ENCODE results near the gene SERPINB6. TPM values are rescaled to one million over a fixed set of nuclear protein-coding genes. Genes with fewer than 3 reads are reported as not detected.
"Not testable (repeated sequence)": the region's sequence is repeated elsewhere in the genome, so short reads cannot be mapped to it uniquely, and the experiment has no call there.

Gene SERPINB6
- total and polyA plus RNA-seq, 2 experiments from 2014 or later, result 95.7 to 149 TPM

DNA sequence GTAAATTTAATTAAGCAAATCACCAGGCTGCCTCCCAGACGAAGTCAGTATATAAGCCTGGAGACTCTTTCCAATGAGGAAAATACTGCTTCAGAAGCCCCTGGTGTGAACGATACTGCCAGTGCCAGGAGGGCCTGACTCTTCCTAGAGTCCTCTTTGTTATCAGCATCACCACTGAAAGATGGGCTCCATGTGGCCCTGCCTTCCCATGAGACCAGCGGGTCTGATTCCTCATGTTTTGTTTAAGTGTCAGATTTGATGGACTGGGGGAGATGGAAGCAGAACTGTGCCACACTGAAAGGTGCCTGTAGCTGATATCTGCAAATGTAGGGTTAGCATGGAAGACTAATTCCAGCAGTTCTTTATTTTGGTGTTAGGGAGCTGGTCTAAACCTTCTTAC lies 36.2 kb upstream of the SERPINB6 start:
- DNase-seq, result no peak
- no peaks in the 10 kb centered on the region for H3F3A ChIP-seq (ENCODE audit: insufficient read depth)
- no peaks in the 10 kb centered on the region for H3K4me1 ChIP-seq (ENCODE audit: insufficient read depth)
- H3K27me3 ChIP-seq (replicated peaks; ENCODE audit: insufficient read depth), result no peaks in the 10 kb centered on the region
- peaks cover 35% of the 10 kb centered on the region for H3K36me3 ChIP-seq (ENCODE audit: low read depth)
- no peaks in the 10 kb centered on the region for H3K9me3 ChIP-seq (ENCODE audit: low read depth)
- H3K9me2 ChIP-seq (ENCODE audit: insufficient read depth), result no peaks in the 10 kb centered on the region
- no peak overlapping the region for H3K9ac ChIP-seq
- no peak overlapping the region for H3K4me3 ChIP-seq
- H3K79me2 ChIP-seq (ENCODE audit: insufficient read depth), result no peaks in the 10 kb centered on the region
- in situ Hi-C loops (cut with MboI), result no loop called here
- H2AFZ ChIP-seq, result no peak overlapping the region
- no peaks in the 10 kb centered on the region for H4K20me1 ChIP-seq (ENCODE audit: insufficient read depth)
- TF ChIP-seq EZH2 (IDR thresholded peaks at IDR 0.05; ENCODE audit: insufficient read depth, poor library complexity, severe bottlenecking), result no peak
- whole genome bisulfite sequencing, 2 experiments (ENCODE audit: low coverage in 1 of 2, low lambda C conversion rate in 2 of 2, missing lambda C conversion rate in 2 of 2), result 95 to 98% methylated on average over 3 of the region's 3 CpGs
- H3K4me2 ChIP-seq (ENCODE audit: unreplicated experiment), result no peak overlapping the region
- no peak overlapping the region for H3K27ac ChIP-seq

DNA sequence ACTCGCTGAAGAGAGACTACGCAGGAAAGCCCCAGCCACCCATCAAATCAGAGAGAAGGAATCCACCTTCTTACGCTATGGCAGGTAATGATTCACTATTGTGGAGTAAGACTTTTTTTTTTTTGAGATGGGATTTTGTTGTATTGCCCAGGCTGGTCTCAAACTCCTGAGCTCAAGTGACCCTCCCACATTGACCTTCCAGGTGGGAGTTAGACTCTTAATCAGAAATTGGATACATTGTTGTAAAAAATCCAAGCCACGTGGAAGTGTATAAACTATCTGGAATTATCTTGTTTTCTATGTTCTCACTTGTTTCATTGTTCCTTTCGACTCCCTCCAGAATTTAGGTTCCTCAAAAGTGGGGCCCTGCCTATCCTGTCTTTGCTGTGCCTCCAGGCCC lies 35.1 kb upstream of the SERPINB6 start:
- TF ChIP-seq EZH2phosphoT487 (IDR thresholded peaks at IDR 0.05; ENCODE audit: insufficient read depth, low read depth), result no peak
- TF ChIP-seq EZH2 (IDR thresholded peaks at IDR 0.05; ENCODE audit: insufficient read depth, poor library complexity, severe bottlenecking), result no peak
- in situ Hi-C loops (cut with MboI), result no loop called here
- WGBS, 2 experiments (ENCODE audit: low coverage in 1 of 2, low lambda C conversion rate in 2 of 2, missing lambda C conversion rate in 2 of 2), result 87 to 91% methylated on average over 5 of the region's 5 CpGs

DNA sequence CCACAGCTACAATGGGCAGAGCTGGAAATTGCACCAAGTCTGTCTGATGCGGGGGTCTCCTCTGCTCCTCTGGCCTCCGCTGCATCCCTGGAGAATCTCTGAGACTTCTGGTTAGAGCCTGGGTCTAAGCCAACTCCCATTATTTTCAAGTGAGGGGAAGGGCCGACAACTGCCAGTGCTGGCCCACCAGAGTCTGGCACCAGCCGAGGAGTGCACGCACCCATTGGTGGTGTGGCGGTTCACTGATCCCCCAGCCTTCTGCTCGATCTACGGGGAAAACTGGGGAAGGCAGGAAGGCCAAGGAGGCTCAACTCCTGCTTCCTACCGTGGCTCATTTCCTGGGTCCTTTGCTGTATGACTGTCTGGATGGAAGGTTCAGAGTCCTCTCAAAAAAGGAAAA lies 34.5 kb upstream of the SERPINB6 start:
- H3K36me3 ChIP-seq (ENCODE audit: low read depth), result peaks cover 18% of the 10 kb centered on the region
- no peak overlapping the region for H3K9ac ChIP-seq
- H2AFZ ChIP-seq, result no peak overlapping the region
- 99% methylated on average over 9 of the region's 9 CpGs for WGBS, 2 experiments (ENCODE audit: low coverage in 1 of 2, low lambda C conversion rate in 2 of 2, missing lambda C conversion rate in 2 of 2)
- H3K27me3 ChIP-seq (replicated peaks; ENCODE audit: insufficient read depth), result no peaks in the 10 kb centered on the region
- H3K9me3 ChIP-seq (ENCODE audit: low read depth), result no peaks in the 10 kb centered on the region
- H3K4me2 ChIP-seq (ENCODE audit: unreplicated experiment), result no peak overlapping the region
- TF ChIP-seq EZH2 (IDR thresholded peaks at IDR 0.05; ENCODE audit: insufficient read depth, poor library complexity, severe bottlenecking) (no peak), EZH2phosphoT487 (IDR thresholded peaks at IDR 0.05; ENCODE audit: insufficient read depth, low read depth) (no peak)
- H3K9me2 ChIP-seq (ENCODE audit: insufficient read depth), result no peaks in the 10 kb centered on the region
- no peak overlapping the region for H3K27ac ChIP-seq
- peaks cover 12% of the 10 kb centered on the region for H3K4me1 ChIP-seq (ENCODE audit: insufficient read depth)
- H3K4me3 ChIP-seq, result no peak overlapping the region
- H3F3A ChIP-seq (ENCODE audit: insufficient read depth), result 0 out of 2 replicates have a peak, but pooled peaks cover 7% of the 10 kb centered on the region
- no peak for DNase-seq
- no peaks in the 10 kb centered on the region for H4K20me1 ChIP-seq (ENCODE audit: insufficient read depth)
- H3K79me2 ChIP-seq (ENCODE audit: insufficient read depth), result peaks cover 2% of the 10 kb centered on the region; the same call in 1 of the 2 replicates
- in situ Hi-C loops (cut with MboI), result no loop called here

More for the DNA sequence above, 35.1 kb upstream of the SERPINB6 start:
- H3K36me3 ChIP-seq (ENCODE audit: low read depth), result peaks cover 24% of the 10 kb centered on the region
- H3K9me3 ChIP-seq (ENCODE audit: low read depth), result no peaks in the 10 kb centered on the region
- H3K4me2 ChIP-seq (ENCODE audit: unreplicated experiment), result no peak overlapping the region
- no peaks in the 10 kb centered on the region for H4K20me1 ChIP-seq (ENCODE audit: insufficient read depth)
- H3K27ac ChIP-seq, result no peak overlapping the region
- no peak overlapping the region for H3K9ac ChIP-seq
- no peak for DNase-seq
- no peak overlapping the region for H3K4me3 ChIP-seq
- H3K27me3 ChIP-seq (replicated peaks; ENCODE audit: insufficient read depth), result no peaks in the 10 kb centered on the region
- peaks cover 6% of the 10 kb centered on the region for H3K4me1 ChIP-seq (ENCODE audit: insufficient read depth)
- no peaks in the 10 kb centered on the region for H3K79me2 ChIP-seq (ENCODE audit: insufficient read depth)
- H3K9me2 ChIP-seq (ENCODE audit: insufficient read depth), result no peaks in the 10 kb centered on the region
- no peak overlapping the region for H2AFZ ChIP-seq
- H3F3A ChIP-seq (ENCODE audit: insufficient read depth), result 0 out of 2 replicates have a peak, but pooled peaks cover 1% of the 10 kb centered on the region

DNA sequence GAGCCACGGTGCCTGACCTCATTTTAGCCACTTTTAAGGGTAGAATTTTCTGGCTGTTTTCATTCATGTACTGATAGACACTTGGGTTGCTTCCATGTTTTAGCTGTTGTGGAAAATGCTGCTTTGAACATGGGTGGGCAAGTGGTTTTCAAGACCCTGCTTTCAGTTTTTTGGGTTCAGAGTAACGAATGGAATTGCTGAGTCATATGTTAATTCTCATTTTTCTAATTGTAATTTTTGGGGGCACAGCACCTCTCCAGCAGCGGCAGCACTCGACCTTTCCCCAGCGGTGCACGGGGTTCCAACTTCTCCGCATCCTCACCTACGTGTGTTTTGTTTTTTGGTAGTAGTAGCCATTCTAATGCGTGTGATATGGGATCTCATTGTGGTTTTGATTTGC lies 33.7 kb upstream of the SERPINB6 start:
- no peak for DNase-seq

DNA sequence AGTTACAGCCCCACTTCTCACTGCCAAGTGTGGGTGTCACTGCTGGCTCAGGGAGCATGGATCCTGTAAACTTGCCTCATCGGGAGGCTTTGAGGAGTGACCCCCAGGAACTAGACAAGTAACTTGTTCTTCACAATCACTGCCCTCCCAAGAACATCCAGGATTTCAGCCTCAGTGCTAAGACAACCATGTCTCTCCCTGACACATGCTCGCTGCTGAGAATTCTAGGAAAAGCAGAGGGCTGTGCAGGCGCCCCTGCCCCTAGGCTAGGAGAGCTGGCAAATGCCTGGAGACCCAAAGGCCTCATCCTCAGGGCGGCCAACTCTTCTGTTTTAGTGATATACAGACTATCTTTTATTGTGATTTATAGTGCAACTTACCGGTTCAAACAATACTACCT lies 31.9 kb upstream of the SERPINB6 start:
- H3K79me2 ChIP-seq (ENCODE audit: insufficient read depth); H2AFZ ChIP-seq; DNase-seq; H4K20me1 ChIP-seq (ENCODE audit: insufficient read depth); in situ Hi-C loops (cut with MboI); H3K9ac ChIP-seq; H3K27me3 ChIP-seq (replicated peaks; ENCODE audit: insufficient read depth); H3K9me2 ChIP-seq (ENCODE audit: insufficient read depth); H3K4me2 ChIP-seq (ENCODE audit: unreplicated experiment); H3K27ac ChIP-seq; H3K9me3 ChIP-seq (ENCODE audit: low read depth); H3K36me3 ChIP-seq (ENCODE audit: low read depth); H3K4me3 ChIP-seq: not testable (repeated sequence)
- Histone ChIP-seq H3F3A (ENCODE audit: insufficient read depth) (0 out of 2 replicates have a peak, but pooled peaks cover 13% of the 10 kb centered on the region), H3K4me1 (ENCODE audit: insufficient read depth) (peaks cover 20% of the 10 kb centered on the region)
- 69 to 89% methylated on average over 3 to 4 of the region's 5 CpGs for WGBS, 2 experiments (ENCODE audit: low coverage in 1 of 2, low lambda C conversion rate in 2 of 2, missing lambda C conversion rate in 2 of 2)

More for the DNA sequence above, 33.7 kb upstream of the SERPINB6 start:
- 0 out of 2 replicates have a peak, but pooled peaks cover 8% of the 10 kb centered on the region for H3F3A ChIP-seq (ENCODE audit: insufficient read depth)
- 95 to 98% methylated on average over 9 of the region's 9 CpGs for WGBS, 2 experiments (ENCODE audit: low coverage in 1 of 2, low lambda C conversion rate in 2 of 2, missing lambda C conversion rate in 2 of 2)
- no peaks in the 10 kb centered on the region for H3K9me2 ChIP-seq (ENCODE audit: insufficient read depth)
- H3K36me3 ChIP-seq (ENCODE audit: low read depth), result peaks cover 10% of the 10 kb centered on the region; the same call in 1 of the 2 replicates
- TF ChIP-seq EZH2 (IDR thresholded peaks at IDR 0.05; ENCODE audit: insufficient read depth, poor library complexity, severe bottlenecking) (no peak), EZH2phosphoT487 (IDR thresholded peaks at IDR 0.05; ENCODE audit: insufficient read depth, low read depth) (no peak)
- H4K20me1 ChIP-seq (ENCODE audit: insufficient read depth), result no peaks in the 10 kb centered on the region
- peaks cover 20% of the 10 kb centered on the region for H3K4me1 ChIP-seq (ENCODE audit: insufficient read depth)
- H3K27ac ChIP-seq, result no peak overlapping the region
- H3K9me3 ChIP-seq (ENCODE audit: low read depth), result no peaks in the 10 kb centered on the region
- in situ Hi-C loops (cut with MboI), result no loop called here
- H3K9ac ChIP-seq, result no peak overlapping the region
- peaks cover 9% of the 10 kb centered on the region for H3K79me2 ChIP-seq (ENCODE audit: insufficient read depth)
- H2AFZ ChIP-seq, result no peak overlapping the region
- no peak overlapping the region for H3K4me2 ChIP-seq (ENCODE audit: unreplicated experiment)
- no peaks in the 10 kb centered on the region for H3K27me3 ChIP-seq (replicated peaks; ENCODE audit: insufficient read depth)
- H3K4me3 ChIP-seq, result no peak overlapping the region

Data from GM23248 (cell line).